BLaER1 (cell line): ENCODE results near the gene CHRNG.
A peak's percentile ranks its signal among the peaks of the same experiment; 100 is the strongest.

Source experiments
- H3K27ac ChIP-seq: shearing (Covaris generic); formaldehyde crosslinking; 2 replicates; pipeline ENCODE4 v1.8.1; 2022
- H3K27me3 ChIP-seq: shearing (Covaris generic); formaldehyde crosslinking; 2 replicates; pipeline ENCODE4 v1.8.1; 2022
- H3K36me3 ChIP-seq: shearing (Covaris generic); formaldehyde crosslinking; 2 replicates; pipeline ENCODE4 v1.8.1; 2022
- H3K4me1 ChIP-seq: shearing (Covaris generic); formaldehyde crosslinking; 2 replicates; pipeline ENCODE4 v1.8.1; 2022
- H3K4me2 ChIP-seq: shearing (Covaris generic); formaldehyde crosslinking; 2 replicates; pipeline ENCODE4 v1.8.1; 2022
- H3K4me3 ChIP-seq: shearing (Covaris generic); formaldehyde crosslinking; 2 replicates; pipeline ENCODE4 v1.8.1; 2022
- H3K9ac ChIP-seq: shearing (Covaris generic); formaldehyde crosslinking; 2 replicates; pipeline ENCODE4 v1.8.1; 2022
- H3K9me3 ChIP-seq: shearing (Covaris generic); formaldehyde crosslinking; 2 replicates; pipeline ENCODE4 v1.8.1; 2022
- H4K20me1 ChIP-seq: shearing (Covaris generic); formaldehyde crosslinking; 2 replicates; pipeline ENCODE4 v1.8.1; 2022
- Cebpa-rat ChIP-seq: shearing (Covaris generic); IDR thresholded peaks from 2 replicates; pipeline ENCODE4 v1.8.1; 2022

CHRNG gene

DNA sequence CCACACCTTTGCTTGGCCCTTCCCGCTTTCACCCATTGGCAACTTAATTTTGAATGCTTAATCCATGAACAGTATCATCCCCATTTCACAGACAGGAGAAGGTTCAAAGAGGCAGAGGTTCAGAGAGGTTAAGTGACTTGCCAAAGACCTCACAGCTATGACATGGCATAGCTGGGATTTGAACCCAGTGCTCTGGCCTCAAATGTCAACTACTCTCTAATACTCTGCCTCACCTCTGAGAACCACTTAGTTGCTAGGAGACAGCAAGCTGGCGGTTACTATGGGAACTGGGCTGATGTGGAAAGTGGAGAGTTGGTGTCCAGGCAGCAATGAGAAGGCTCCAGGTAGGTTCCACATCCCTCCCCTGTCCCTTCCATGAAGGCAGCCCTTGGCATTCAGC lies 35.1 kb upstream of the CHRNG start:
- Histone ChIP-seq H3K27me3 (peaks cover 64% of the 10 kb centered on the region), H4K20me1 (peaks cover 7% of the 10 kb centered on the region; the same call in 1 of the 2 replicates), H3K9ac (no peak overlapping the region), H3K9me3 (no peaks in the 10 kb centered on the region), H3K4me3 (no peak overlapping the region), H3K36me3 (no peaks in the 10 kb centered on the region), H3K4me1 (peaks cover 18% of the 10 kb centered on the region), H3K27ac (no peak overlapping the region), H3K4me2 (no peak overlapping the region)
- TF ChIP-seq Cebpa-rat: no peak

DNA sequence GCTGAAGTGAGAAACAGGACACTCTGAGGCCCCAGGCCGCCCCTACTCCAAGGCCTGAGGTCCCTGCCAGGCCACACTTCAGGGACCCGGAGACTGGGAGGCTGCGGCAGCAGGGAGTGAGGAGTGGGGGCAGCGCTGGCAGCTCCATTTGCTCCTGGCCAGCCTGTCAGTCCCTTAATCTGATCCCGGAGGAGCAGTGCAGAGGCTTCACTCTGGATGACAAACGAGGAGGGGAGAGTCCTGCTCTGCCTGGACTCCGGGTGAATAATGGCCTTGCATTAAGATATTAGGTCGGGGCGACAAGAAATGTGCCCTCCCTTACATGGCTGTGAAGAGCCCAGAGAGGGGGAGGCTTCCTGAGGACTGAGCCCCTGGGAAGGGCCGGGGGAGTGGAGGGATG lies 33.6 kb upstream of the CHRNG start:
- H3K4me3 ChIP-seq: no peak overlapping the region
- H3K27me3 ChIP-seq: peaks cover 58% of the 10 kb centered on the region
- H3K4me2 ChIP-seq: no peak overlapping the region
- H3K4me1 ChIP-seq: peaks cover 25% of the 10 kb centered on the region
- H3K9me3 ChIP-seq: no peaks in the 10 kb centered on the region
- H3K9ac ChIP-seq: no peak overlapping the region
- no peak overlapping the region for H3K27ac ChIP-seq
- H3K36me3 ChIP-seq: no peaks in the 10 kb centered on the region
- H4K20me1 ChIP-seq: peaks cover 7% of the 10 kb centered on the region; the same call in 1 of the 2 replicates
- no peak for TF ChIP-seq Cebpa-rat

DNA sequence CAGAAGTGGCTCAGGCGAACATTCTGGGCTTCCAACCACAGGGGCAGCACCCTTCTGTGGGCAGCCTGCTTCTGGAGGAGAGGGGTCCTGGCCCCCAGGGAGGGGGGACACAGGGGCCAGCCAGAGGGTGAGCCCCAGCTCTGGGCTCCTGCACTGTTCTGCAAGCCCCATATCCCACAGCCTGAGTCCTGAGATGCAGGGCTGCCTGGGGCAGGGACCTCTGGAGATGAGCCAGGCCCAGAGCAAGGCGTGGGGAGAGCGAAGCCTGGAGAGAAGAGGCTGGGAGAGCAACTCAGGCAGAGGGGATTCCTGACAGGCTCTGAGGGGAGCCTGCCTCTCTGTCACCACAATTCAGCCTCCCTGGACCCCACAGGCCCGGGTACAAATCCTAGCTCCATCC lies 32.8 kb upstream of the CHRNG start:
- peaks cover 55% of the 10 kb centered on the region for H3K27me3 ChIP-seq

DNA sequence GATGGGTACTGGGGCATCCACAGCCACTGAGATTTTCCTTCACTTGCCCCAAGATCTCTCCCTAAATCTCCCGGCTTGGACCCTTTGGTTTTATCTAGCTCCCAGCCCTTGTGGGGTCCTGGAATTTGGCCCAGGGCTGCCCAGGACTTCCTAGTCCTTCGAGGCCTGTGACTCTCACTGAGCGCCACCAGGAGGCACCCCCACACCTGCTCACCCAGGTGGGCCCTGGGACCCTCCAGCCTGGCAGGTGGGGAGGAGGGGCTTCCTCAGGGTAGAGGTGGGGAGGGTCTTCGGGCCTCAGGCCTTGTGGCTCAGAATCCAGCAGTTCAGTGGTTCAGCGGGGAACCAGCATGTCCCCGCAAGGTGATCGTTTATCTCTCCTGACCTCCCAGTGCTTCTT lies 31.2 kb upstream of the CHRNG start:
- H3K4me1 ChIP-seq: peaks cover 38% of the 10 kb centered on the region
- no peak for TF ChIP-seq Cebpa-rat
- no peaks in the 10 kb centered on the region for H3K9me3 ChIP-seq
- H3K4me2 ChIP-seq: no peak overlapping the region
- H3K4me3 ChIP-seq: no peak overlapping the region
- H3K27me3 ChIP-seq: peaks cover 41% of the 10 kb centered on the region
- H3K36me3 ChIP-seq: no peaks in the 10 kb centered on the region
- peaks cover 13% of the 10 kb centered on the region; the same call in 1 of the 2 replicates for H4K20me1 ChIP-seq
- H3K9ac ChIP-seq: no peak overlapping the region
- H3K27ac ChIP-seq: no peak overlapping the region

More for the DNA sequence above, 32.8 kb upstream of the CHRNG start:
- H3K9me3 ChIP-seq: no peaks in the 10 kb centered on the region
- H3K4me3 ChIP-seq: no peak overlapping the region
- peaks cover 33% of the 10 kb centered on the region for H3K4me1 ChIP-seq
- no peak overlapping the region for H3K9ac ChIP-seq
- H3K4me2 ChIP-seq: no peak overlapping the region
- no peak for TF ChIP-seq Cebpa-rat
- peaks cover 12% of the 10 kb centered on the region; the same call in 1 of the 2 replicates for H4K20me1 ChIP-seq
- H3K36me3 ChIP-seq: no peaks in the 10 kb centered on the region
- no peak overlapping the region for H3K27ac ChIP-seq

DNA sequence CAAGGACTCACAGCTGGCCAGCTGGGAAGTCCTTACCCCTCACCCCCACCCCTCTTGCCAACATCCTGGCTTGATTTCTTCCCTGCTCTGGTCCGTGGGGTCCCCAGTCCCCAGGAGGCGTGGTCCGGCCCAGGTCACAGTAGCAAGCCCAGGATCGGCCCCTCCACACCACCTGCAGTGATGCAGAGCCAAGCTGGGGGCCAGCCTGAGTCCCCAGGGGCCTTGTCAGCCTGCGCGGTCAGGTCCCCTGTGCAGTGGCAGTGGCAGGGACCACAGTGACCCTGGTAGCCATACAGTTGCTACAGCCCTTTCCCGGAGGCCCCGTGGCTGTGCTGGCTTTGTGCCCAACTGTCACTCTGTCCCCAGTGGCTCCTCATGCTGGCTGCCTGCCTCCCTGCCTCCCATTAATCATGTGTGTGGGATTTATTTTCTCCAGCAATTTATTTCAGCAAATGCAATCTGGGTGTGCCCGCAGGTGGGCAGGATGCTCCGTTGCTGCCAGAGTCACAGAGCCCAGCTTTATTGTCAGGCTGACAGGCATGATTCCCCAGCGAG lies 28.1 kb upstream of the CHRNG start:
- Histone ChIP-seq H3K36me3 (no peaks in the 10 kb centered on the region), H4K20me1 (peaks cover 13% of the 10 kb centered on the region; the same call in 1 of the 2 replicates), H3K4me2 (peak overlapping the region; percentile 81), H3K4me3 (no peak overlapping the region), H3K9ac (no peak overlapping the region), H3K27ac (peak overlapping the region; percentile 2; the same call in 1 of the 2 replicates), H3K4me1 (peaks cover 29% of the 10 kb centered on the region), H3K27me3 (peaks cover 9% of the 10 kb centered on the region; the same call in 1 of the 2 replicates), H3K9me3 (no peaks in the 10 kb centered on the region)
- TF ChIP-seq Cebpa-rat: no peak

DNA sequence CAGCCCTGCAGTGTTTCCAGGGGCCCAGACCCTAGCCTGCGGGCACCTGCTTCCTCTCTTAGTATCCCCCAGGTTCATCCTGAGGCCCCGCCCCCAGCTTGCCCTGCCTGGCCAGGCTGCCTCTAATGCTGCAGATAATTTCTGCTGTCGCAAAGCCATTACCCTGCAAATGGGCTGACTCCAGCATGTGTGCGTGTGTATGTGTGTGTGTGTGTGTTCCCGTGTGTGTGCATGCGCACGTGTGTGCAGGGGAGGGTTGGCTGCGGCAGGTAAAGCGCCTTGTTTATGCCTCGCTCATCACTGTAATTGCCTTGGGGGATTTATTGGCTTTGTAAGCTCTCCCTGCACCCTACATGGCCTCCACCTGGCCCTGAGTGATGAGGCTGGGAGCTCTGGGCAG lies 26.9 kb upstream of the CHRNG start:
- Histone ChIP-seq H3K4me3 (no peak overlapping the region), H3K4me1 (peaks cover 29% of the 10 kb centered on the region), H3K9me3 (no peaks in the 10 kb centered on the region), H4K20me1 (0 out of 2 replicates have a peak, but pooled peaks cover 6% of the 10 kb centered on the region), H3K36me3 (no peaks in the 10 kb centered on the region), H3K9ac (0 out of 2 replicates have a peak overlapping the region, but pooled peaks have one; percentile 13), H3K27me3 (no peaks in the 10 kb centered on the region), H3K27ac (no peak overlapping the region), H3K4me2 (peak overlapping the region; percentile 81)
- no peak for TF ChIP-seq Cebpa-rat

DNA sequence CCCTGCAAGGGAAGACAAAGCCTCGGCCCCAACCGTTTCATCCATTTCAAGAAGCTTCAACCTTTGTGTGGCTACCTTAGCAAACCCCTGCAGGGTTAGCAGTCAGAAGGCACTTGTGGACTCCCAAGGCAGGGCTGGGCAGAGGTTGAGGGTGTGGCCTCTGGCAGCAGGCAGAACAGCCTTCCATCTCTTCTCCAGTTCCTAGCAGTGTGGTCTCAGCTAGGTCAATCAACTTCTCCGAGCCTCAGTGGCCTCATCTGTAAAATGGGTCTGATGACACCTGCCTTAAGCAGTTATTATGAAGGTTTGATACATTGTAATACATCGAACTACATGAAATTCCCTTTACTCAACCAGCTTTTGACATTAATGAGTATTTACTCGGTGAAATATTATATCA lies 26.1 kb upstream of the CHRNG start:
- TF ChIP-seq Cebpa-rat: no peak
- H3K36me3 ChIP-seq: no peaks in the 10 kb centered on the region
- H3K9me3 ChIP-seq: no peaks in the 10 kb centered on the region
- no peak overlapping the region for H3K4me3 ChIP-seq
- H3K27me3 ChIP-seq: no peaks in the 10 kb centered on the region
- H3K9ac ChIP-seq: no peak overlapping the region
- H3K27ac ChIP-seq: no peak overlapping the region
- H3K4me1 ChIP-seq: peaks cover 29% of the 10 kb centered on the region
- no peak overlapping the region for H3K4me2 ChIP-seq
- H4K20me1 ChIP-seq: 0 out of 2 replicates have a peak, but pooled peaks cover 6% of the 10 kb centered on the region

DNA sequence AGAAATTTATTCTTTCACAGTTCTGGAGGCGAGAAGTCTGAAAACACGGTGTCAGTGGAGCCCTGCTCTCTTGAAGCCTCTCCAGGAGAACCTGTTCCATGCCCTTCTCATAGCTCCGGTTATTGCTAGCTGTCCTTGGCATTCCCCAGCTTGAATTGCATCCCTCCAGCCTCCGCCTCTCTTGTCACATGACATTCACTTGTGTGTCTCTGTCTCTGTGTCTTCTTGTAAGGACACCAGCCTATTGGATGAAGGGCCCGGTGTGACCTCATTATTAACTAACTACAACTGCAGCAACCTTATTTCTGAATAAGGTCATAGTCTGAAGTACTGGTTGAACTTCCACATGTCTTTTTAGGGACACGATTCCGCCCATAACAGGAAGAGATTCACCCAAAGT lies 23.9 kb upstream of the CHRNG start:
- H3K4me2 ChIP-seq: no peak overlapping the region
- no peaks in the 10 kb centered on the region for H3K27me3 ChIP-seq
- H3K9ac ChIP-seq: no peak overlapping the region
- TF ChIP-seq Cebpa-rat: no peak
- H3K9me3 ChIP-seq: no peaks in the 10 kb centered on the region
- H3K4me1 ChIP-seq: peaks cover 24% of the 10 kb centered on the region
- H3K4me3 ChIP-seq: no peak overlapping the region
- no peaks in the 10 kb centered on the region for H3K36me3 ChIP-seq
- no peak overlapping the region for H3K27ac ChIP-seq
- H4K20me1 ChIP-seq: 0 out of 2 replicates have a peak, but pooled peaks cover 6% of the 10 kb centered on the region

DNA sequence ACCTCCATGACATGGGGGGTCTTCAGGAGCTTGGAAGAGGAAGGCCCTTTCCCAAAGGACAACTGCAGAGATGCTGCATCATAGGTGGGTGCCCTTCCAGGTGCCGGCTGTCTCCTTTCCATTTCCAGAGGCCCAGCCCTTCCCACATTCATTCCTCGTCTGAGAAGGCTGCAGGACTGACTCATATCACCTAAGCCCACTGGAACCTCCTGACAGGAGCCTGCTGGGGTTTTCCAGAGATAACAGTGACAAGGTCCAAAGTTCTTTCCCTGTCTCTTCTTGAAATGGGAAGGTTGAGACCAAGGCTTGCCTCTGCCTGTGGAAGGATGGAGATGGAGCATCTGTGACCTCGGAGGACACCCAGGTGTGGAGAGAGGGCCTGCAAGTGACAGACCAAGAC lies 22.9 kb upstream of the CHRNG start:
- H3K4me3 ChIP-seq: no peak overlapping the region
- no peaks in the 10 kb centered on the region for H3K9me3 ChIP-seq
- H3K4me2 ChIP-seq: no peak overlapping the region
- no peak for TF ChIP-seq Cebpa-rat
- no peak overlapping the region for H3K9ac ChIP-seq
- no peak overlapping the region for H3K27ac ChIP-seq
- peaks cover 18% of the 10 kb centered on the region for H3K4me1 ChIP-seq
- H3K36me3 ChIP-seq: no peaks in the 10 kb centered on the region
- peaks cover 5% of the 10 kb centered on the region; the same call in 1 of the 2 replicates for H4K20me1 ChIP-seq
- peaks cover 5% of the 10 kb centered on the region for H3K27me3 ChIP-seq

DNA sequence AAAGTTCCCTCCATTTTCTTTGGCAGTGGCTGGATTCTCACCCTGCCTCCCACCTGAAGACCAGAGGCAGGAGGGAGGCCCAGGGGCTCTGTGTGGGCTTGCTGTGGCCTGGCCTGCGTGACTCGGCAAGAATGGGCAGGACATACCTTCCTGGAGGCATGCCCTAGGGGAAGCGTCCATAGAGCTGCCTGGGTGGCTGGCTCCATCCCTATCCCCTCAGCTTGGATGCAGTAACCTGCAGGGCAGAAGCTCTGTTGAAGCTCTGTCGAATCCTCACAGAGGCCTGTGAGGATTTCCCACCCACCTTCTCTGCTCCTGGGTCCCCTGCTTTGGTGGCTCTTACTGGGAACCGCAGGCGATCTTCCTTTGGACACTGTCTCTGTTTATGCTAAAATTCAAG lies 20.6 kb upstream of the CHRNG start:
- peaks cover 20% of the 10 kb centered on the region for H4K20me1 ChIP-seq
- peaks cover 26% of the 10 kb centered on the region for H3K4me1 ChIP-seq
- no peak overlapping the region for H3K4me2 ChIP-seq
- no peak overlapping the region for H3K4me3 ChIP-seq
- H3K9ac ChIP-seq: no peak overlapping the region
- no peaks in the 10 kb centered on the region for H3K9me3 ChIP-seq
- no peak for TF ChIP-seq Cebpa-rat
- peaks cover 28% of the 10 kb centered on the region for H3K27me3 ChIP-seq
- H3K36me3 ChIP-seq: no peaks in the 10 kb centered on the region
- H3K27ac ChIP-seq: no peak overlapping the region
